Natural killer cell treated with Interleukin-12 subunit alpha and Interleukin-12 subunit beta and Interleukin-15 and Interleukin-18, amount 100 ng/mL, for 72 hours (primary cell): ENCODE measurements around the gene GOLGA3. TPM values are rescaled to one million over a fixed set of nuclear protein-coding genes. Genes with fewer than 3 reads are reported as not detected.
"Not testable (repeated sequence)": the region's sequence is repeated elsewhere in the genome, so short reads cannot be mapped to it uniquely, and the experiment has no call there.

Experiments
- ATAC-seq, 2 donors: fragments of 150-1000 bp; cut with Tn5 transposase in 1 of 2; sonication (Bioruptor Pico), chemical (Tn5 transposase) in 1 of 2; 2 replicates each; pipeline ENCODE4 v1.10.0; 2021
- DNase-seq: peaks from one replicate; pipeline ENCODE4 v3.0.0; 2022; ENCODE audit warnings: low spot score
- H3K27ac Mint-ChIP-seq, 2 donors: 1 replicate in 1 of 2; 2 replicates in 1 of 2; pipeline ENCODE4 v1.8.0; 2022; ENCODE audit warnings: mixed read lengths in 2 of 2, mild to moderate bottlenecking in 1 of 2, moderate library complexity in 1 of 2
- H3K27me3 Mint-ChIP-seq, 2 donors: 1 replicate in 1 of 2; 2 replicates in 1 of 2; pipeline ENCODE4 v1.8.0; 2022; ENCODE audit warnings: mixed read lengths in 2 of 2
- H3K36me3 Mint-ChIP-seq: one replicate; pipeline ENCODE4 v1.8.0; 2022; ENCODE audit warnings: mixed read lengths
- H3K4me1 Mint-ChIP-seq, 2 donors: 1 replicate in 1 of 2; 2 replicates in 1 of 2; pipeline ENCODE4 v1.8.0; 2022; ENCODE audit warnings: low read depth in 2 of 2, mixed read lengths in 2 of 2, mild to moderate bottlenecking in 1 of 2
- H3K4me3 Mint-ChIP-seq: one replicate; pipeline ENCODE4 v1.8.0; 2022; ENCODE audit warnings: mixed read lengths
- H3K9me3 Mint-ChIP-seq: 2 replicates; pipeline ENCODE4 v1.8.0; 2022; ENCODE audit warnings: mixed read lengths
- total RNA-seq, 2 donors: library from RNA; stranded (reverse); gene quantifications; one replicate each; pipeline ENCODE4 v1.2.3, GENCODE V29; 2022

Gene GOLGA3
- total RNA-seq, 2 donors from 2014 or later: 69.3 to 118 TPM

GRCh38 chr12:132856581-132856980, 27.9 kb upstream of the GOLGA3 start:
- Mint-ChIP-seq H3K27me3 (no peaks in the 10 kb centered on the region), H3K27ac (no peak overlapping the region), H3K4me3 (no peak overlapping the region), H3K4me1 (peaks cover 2 to 6% of the 10 kb centered on the region in 2 donors), H3K36me3 (peaks cover 16% of the 10 kb centered on the region), H3K9me3 (no peaks in the 10 kb centered on the region)
- DNase-seq (no peak), ATAC-seq (no peak)

GRCh38 chr12:132855211-132855610, 26.5 kb upstream of the GOLGA3 start:
- not testable (repeated sequence) for H3K9me3 Mint-ChIP-seq, DNase-seq, H3K27ac Mint-ChIP-seq, H3K4me3 Mint-ChIP-seq, H3K27me3 Mint-ChIP-seq, ATAC-seq, H3K4me1 Mint-ChIP-seq
- H3K36me3 Mint-ChIP-seq: peaks cover 18% of the 10 kb centered on the region

DNA sequence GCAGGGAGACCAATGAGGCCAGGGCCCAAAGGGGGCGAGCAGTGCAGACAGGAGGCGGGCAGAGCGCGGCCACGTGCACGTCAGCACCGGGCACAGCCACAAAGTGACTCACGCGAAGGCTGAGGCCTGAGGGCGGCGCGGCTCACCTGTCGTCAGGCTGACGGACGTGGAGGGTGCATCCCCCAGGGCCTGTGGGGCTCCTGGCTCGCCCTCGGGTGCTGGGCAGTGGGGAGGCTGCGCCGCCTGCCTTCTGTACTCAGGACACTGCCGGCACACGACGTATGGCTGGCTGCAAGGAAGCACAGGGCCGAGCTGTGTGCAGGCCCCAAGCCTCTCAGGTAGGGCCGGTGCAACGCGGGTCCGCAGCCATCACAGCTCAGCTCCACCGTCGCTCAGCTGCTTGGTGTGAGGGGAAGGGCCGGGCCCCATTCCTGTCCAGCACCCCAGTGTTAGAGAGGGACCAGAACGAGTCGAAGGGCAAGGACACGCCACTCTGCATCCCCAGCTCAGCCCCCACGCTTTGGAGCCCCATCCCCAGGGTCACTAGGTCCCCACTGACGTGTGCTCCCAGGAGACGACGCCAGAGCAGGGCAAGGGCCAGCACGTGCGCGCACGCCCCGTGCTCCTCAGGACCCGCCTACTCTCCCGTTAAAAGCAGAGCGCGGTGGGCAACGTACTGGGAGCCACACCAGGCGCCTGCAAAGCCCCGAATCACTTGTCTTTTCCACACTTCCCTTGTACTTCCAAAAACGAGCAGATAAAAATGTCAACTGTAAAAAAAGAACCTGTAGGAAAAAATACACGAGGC, 24.8 kb upstream of the GOLGA3 start:
- no peaks in the 10 kb centered on the region for H3K4me1 Mint-ChIP-seq
- H3K36me3 Mint-ChIP-seq: peaks cover 16% of the 10 kb centered on the region
- H3K9me3 Mint-ChIP-seq: no peaks in the 10 kb centered on the region
- H3K4me3 Mint-ChIP-seq: no peak overlapping the region
- no peaks in the 10 kb centered on the region for H3K27me3 Mint-ChIP-seq
- no peak for ATAC-seq
- H3K27ac Mint-ChIP-seq: no peak overlapping the region
- no peak for DNase-seq

- H3K4me1 Mint-ChIP-seq: no peaks in the 10 kb centered on the region
- no peak for ATAC-seq
- H3K9me3 Mint-ChIP-seq: no peaks in the 10 kb centered on the region
- no peak for DNase-seq
- H3K27me3 Mint-ChIP-seq: no peaks in the 10 kb centered on the region
- H3K4me3 Mint-ChIP-seq: no peak overlapping the region
- peaks cover 16% of the 10 kb centered on the region for H3K36me3 Mint-ChIP-seq
- no peak overlapping the region for H3K27ac Mint-ChIP-seq
These were observed 23.8 kb upstream of the GOLGA3 start for GRCh38 chr12:132852496-132852895.

DNA sequence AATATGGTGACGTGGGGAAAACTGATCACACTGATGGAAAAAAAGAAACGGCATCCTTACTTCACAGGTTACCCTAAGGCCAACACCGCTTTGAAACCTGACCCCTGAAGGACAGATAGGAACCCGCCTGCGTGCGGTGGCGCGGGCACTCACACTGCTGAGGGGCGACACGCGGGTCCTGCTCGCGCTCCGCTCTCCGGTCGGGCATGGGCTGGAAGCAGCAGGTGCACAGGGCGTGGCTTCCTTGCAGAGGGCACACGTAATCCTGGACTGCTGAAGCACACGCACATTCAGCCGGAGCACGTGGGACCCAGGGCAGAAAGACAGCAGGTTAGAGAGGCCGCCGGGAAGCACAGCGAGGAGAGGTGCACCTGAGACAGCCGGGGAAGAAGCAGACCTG, 22.8 kb upstream of the GOLGA3 start:
- Mint-ChIP-seq H3K9me3 (no peaks in the 10 kb centered on the region), H3K4me3 (no peak overlapping the region), H3K27me3 (no peaks in the 10 kb centered on the region), H3K36me3 (peaks cover 15% of the 10 kb centered on the region), H3K4me1 (no peaks in the 10 kb centered on the region), H3K27ac (no peak overlapping the region)
- ATAC-seq: no peak
- DNase-seq: no peak

DNA sequence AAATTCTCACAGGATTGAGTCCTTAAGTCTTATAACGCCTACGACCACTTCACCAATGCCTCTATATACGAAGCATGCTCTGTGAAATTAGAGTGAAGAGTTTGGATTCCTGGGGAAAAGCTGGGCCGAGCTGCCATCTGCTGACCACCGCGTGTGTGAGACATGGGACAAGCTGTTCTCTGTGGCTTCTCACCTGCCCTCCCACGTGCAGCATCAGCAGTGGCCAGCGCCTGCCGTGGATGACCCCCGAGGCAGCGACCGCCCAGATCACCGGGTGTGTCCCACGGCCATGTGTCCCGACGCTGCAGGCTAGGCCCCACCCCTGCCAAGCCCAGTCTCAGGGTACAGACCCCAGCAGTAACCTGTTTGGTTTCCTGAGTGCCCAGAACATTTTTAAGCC, 21.6 kb upstream of the GOLGA3 start:
- Mint-ChIP-seq H3K4me3 (no peak overlapping the region), H3K4me1 (no peaks in the 10 kb centered on the region), H3K27me3 (no peaks in the 10 kb centered on the region), H3K27ac (no peak overlapping the region), H3K9me3 (no peaks in the 10 kb centered on the region), H3K36me3 (peaks cover 13% of the 10 kb centered on the region)
- DNase-seq (no peak), ATAC-seq (no peak)

DNA sequence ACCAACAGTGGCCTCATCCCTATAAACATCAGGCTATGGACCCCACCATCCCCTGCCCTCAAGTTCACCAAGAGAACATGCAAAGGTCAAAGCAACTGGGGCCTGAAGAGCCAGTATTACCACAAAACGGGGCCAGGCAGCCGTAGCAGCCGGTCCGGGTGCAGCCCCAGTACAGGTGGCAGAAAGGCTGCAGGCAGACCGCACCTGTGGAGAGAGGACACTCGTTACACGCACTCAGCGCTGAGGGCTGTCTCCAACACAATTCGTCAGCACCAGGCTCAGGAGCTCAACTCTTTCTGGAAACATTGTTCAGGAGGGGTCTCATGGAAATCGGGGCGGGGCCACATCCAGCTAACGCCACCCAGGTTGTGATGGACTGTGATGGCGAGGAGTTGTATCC, 19.9 kb upstream of the GOLGA3 start:
- Mint-ChIP-seq H3K9me3 (no peaks in the 10 kb centered on the region), H3K36me3 (peaks cover 13% of the 10 kb centered on the region), H3K4me1 (no peaks in the 10 kb centered on the region), H3K27me3 (no peaks in the 10 kb centered on the region), H3K4me3 (no peak overlapping the region), H3K27ac (no peak overlapping the region)
- no peak for ATAC-seq
- DNase-seq: no peak

DNA sequence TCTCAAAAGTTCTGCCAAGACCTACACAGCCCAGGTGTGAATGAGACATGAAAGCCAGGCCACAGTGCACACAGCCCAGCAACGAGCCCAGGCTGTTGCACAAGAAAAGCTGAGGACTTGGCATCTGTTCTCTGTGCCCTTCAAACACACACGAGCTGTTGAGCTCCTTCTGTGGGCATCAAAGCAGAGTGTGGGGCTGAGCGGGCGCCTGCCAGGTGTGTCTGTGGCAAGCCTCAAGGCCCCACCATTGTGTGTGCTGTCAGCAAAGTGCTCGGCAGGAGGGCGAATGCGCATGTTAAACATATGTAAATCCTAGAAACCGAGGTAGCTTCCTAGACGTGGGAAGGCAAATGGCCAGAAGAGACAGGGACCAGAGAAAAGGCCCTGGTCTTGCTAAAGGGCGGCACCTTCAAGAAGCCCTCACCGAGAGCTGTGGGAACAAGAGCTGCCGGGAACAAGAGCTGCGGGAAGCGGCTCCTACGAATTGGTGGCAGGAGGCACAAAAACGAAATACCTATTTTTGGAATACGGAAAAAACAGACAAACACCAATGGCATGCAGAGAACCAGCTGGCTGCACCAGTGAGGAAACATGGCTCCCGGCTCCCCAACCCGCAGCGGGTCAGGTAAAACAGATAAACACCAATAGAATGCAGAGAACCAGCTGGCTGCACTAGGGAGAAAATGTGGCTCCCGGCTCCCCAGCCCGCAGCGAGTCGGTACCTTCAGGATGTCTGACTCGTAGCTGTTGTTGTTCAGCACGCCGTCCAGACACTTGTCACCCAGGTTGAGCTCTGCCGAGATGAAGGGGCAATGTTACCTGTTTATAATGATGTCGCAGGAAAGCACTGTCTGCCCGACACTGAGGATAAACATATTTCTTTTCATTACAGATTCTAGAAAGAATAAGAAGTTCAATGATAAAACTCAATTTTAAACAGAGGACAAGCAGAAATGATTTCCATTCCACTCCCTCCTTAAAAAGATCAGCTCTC, 19.0 kb upstream of the GOLGA3 start:
- peaks cover 16% of the 10 kb centered on the region for H3K36me3 Mint-ChIP-seq
- DNase-seq: no peak
- no peaks in the 10 kb centered on the region for H3K9me3 Mint-ChIP-seq
- no peak for ATAC-seq
- H3K4me3 Mint-ChIP-seq: no peak overlapping the region
- H3K27me3 Mint-ChIP-seq: no peaks in the 10 kb centered on the region
- peaks cover 0 to under 1% of the 10 kb centered on the region in 2 donors for H3K4me1 Mint-ChIP-seq
- H3K27ac Mint-ChIP-seq: no peak overlapping the region

DNA sequence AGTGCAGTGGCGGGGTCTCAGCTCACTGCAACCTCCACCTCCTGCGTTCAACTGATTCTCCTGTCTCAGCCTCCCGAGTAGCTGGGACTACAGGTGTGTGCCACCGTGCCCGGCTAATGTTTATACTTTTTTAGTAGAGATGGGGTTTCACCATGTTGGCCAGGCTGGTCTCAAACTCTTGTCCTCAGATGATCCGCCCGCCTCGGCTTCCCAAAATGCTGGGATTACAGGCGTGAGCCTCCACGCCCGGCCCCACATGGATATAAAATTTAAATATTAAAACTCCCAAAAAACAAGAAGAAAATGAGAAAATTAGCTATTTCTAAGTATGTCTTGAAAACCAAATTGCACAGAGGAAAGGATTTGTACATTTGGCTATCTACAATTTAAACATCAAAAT, 16.0 kb upstream of the GOLGA3 start:
- not testable (repeated sequence) for H3K27me3 Mint-ChIP-seq, H3K9me3 Mint-ChIP-seq, ATAC-seq, H3K4me1 Mint-ChIP-seq, H3K27ac Mint-ChIP-seq, H3K4me3 Mint-ChIP-seq, DNase-seq
- H3K36me3 Mint-ChIP-seq: peaks cover 18% of the 10 kb centered on the region

DNA sequence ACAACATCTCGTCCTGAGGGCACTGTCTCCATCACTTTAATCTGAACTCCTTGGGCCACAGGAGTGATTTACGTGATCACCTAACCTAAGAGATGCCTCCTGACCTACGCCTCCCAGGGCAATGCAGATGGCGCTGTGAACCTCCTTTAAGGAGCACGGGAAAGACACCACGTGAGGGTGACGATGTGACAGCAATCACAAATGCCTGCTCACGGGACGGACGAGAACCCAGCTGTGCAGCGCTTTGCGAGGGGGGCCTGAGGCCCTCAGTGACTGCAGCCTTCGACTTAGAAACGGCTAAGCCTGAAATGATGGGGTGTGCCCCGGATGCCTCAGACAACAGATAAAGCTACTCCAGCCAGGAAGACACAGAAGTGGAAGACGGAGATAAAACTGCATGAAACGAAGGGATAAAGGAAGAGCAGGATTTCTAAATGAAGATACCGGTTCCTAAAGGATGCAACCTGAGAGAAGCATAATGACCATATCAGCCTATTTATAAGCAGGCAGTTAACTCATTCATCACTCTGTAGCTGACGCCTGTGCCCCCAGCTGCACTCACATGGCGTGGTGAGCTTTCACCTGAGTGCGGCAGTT, 13.9 kb upstream of the GOLGA3 start:
- ATAC-seq (no peak), DNase-seq (no peak)
- peaks cover 18% of the 10 kb centered on the region for H3K36me3 Mint-ChIP-seq
- no peaks in the 10 kb centered on the region for H3K27me3 Mint-ChIP-seq
- no peaks in the 10 kb centered on the region for H3K9me3 Mint-ChIP-seq
- no peak overlapping the region for H3K4me3 Mint-ChIP-seq
- peaks cover 0 to 6% of the 10 kb centered on the region in 2 donors for H3K4me1 Mint-ChIP-seq
- H3K27ac Mint-ChIP-seq: no peak overlapping the region

DNA sequence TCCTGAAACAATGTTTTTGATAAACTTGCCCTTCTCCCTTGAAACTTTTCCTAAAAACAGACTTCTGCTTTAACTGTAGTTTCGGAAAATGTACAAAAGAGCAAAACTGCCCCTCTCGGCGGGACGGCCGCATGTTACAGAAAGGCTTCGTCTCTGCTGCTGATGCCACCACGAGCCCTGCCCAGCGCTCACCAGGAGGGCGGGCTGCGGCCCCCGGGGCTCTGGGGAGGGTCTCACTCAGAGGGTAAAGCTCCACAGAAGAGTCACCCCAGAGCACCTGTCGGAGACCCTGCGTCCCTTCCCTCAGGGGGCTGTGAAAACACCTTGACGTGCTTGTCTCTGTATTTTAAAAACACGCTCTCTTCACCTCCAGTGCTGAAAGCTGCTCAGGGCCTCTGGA, 12.5 kb upstream of the GOLGA3 start:
- Mint-ChIP-seq H3K4me1 (peaks cover 0 to 9% of the 10 kb centered on the region in 2 donors), H3K4me3 (no peak overlapping the region), H3K27me3 (no peaks in the 10 kb centered on the region), H3K9me3 (no peaks in the 10 kb centered on the region), H3K27ac (no peak overlapping the region), H3K36me3 (peaks cover 18% of the 10 kb centered on the region)
- DNase-seq: no peak
- ATAC-seq: no peak

DNA sequence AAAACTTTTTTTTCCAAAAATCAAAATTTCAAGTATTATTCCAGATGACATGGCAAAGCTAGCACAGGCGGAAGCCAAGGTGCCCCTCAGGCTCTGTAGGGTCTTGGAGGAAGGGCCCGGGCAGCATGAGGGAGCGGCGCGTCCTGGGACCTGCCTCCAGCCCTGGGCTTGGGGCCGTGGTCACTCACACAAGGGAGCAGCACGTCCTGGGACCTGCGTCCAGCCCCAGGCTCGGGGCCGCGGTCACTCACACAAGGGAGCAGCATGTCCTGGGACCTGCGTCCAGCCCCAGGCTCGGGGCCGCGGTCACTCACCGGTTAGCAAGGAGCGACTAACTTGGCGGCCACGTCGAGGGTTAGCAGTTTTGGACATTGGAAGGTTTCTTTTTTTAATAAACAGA, 11.9 kb upstream of the GOLGA3 start:
- H3K36me3 Mint-ChIP-seq: peaks cover 12% of the 10 kb centered on the region
- H3K9me3 Mint-ChIP-seq: no peaks in the 10 kb centered on the region
- no peak for ATAC-seq
- H3K27ac Mint-ChIP-seq: no peak overlapping the region
- H3K27me3 Mint-ChIP-seq: no peaks in the 10 kb centered on the region
- DNase-seq: no peak
- no peak overlapping the region for H3K4me3 Mint-ChIP-seq
- peaks cover 0 to 9% of the 10 kb centered on the region in 2 donors for H3K4me1 Mint-ChIP-seq

DNA sequence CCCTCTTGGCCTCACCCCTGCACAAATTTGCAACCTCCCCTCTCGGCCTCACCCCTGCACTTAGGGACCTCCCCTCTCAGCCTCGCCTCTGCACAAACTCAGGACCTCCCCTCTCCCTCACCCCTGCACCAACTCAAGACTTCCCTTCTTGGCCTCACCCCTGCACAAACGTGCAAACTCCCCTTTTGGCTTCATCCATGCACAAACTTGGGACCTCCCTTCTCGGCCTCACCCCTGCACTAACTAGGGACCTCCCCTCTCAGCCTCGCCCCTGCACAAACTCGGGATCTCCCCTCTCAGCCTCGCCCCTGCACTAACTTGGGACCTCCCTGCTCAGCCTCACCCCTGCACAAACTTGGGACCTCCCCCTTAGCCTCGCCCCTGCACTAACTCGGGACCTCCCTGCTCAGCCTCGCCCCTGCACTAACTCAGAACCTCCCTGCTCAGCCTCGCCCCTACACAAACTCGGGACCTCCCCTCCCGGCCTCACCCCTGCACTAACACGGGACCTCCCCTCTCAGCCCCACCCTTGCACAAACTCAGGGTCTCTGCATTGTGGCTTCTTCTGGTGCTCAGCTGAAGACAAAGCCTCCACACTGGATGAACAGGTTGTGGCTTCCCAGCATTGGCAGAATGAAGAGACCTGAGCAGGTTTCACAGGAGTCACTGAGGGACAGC, 11.0 kb upstream of the GOLGA3 start:
- H3K9me3 Mint-ChIP-seq: no peaks in the 10 kb centered on the region
- DNase-seq (no peak), ATAC-seq (no peak)
- no peak overlapping the region for H3K4me3 Mint-ChIP-seq
- H3K4me1 Mint-ChIP-seq: peaks cover 0 to 14% of the 10 kb centered on the region in 2 donors
- no peaks in the 10 kb centered on the region for H3K27me3 Mint-ChIP-seq
- peaks cover 12% of the 10 kb centered on the region for H3K36me3 Mint-ChIP-seq
- no peak overlapping the region for H3K27ac Mint-ChIP-seq
